Activated CD8-positive, alpha-beta memory T cell treated with anti-CD3 and anti-CD28 coated beads for 24 hours (primary cell): ENCODE results near the gene RARS1.

Experiments
- DNase-seq: peaks from one replicate; pipeline ENCODE4 v3.0.0-alpha.2; 2020

RARS1 gene

DNA sequence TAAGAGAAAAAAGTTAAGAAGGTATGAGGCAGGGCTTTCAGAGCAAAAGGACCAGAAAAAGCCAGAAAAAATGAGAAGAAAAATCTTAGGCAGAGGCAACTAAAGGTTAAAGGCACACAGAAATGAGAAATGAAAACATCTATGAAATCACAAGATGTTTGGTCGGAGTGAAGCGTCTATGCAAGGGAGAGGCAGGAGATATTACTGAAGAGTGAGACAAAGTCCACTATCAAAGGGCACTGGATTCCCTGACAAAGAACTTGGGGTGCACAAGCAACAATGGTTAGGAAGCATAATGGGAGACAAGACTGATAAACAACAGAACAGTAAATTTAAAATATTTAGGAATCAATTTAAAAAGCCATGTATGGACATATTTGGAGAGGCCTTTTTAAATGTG lies 76.0 kb downstream of the RARS1 start:
- no peak for DNase-seq

DNA sequence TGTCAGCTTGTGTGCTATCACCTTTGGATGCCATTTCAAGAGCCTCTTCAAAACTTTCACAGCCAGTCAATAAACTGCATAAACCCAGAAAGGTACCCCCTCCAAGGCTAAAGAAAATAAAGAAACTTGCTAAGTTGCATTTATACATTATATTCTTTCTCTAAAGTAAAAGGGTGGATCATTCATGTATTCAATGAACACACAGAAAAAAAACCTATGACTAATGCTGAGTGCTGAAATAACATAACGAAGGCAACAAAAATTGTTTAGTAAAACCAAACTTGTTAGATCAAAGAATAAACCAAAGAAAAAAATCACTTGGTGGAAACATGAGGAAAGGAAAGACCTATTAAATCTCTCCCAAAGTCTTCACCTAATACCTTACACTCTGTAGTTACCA lies 77.7 kb downstream of the RARS1 start:
- no peak for DNase-seq

DNA sequence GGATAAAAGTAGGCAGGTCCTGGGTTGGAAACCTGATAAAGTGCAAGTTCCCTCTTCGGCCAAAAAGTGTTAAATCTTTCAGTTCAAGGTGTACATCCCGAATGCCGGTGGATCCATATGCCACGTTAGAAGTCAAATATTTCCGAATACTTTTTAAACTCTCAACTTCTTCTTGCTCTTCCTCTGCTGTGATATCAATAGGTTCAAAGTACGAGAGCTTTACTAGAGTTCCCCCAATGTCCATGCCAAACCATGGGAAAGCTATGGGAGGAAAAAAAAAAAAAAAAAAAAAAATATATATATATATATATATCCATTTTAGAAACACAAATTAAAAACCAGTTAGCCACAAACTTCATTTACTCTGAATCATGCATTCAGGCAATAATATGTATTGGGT lies 82.5 kb downstream of the RARS1 start:
- DNase-seq: no peak
